ENCODE results near the gene BCAR3.

DNA sequence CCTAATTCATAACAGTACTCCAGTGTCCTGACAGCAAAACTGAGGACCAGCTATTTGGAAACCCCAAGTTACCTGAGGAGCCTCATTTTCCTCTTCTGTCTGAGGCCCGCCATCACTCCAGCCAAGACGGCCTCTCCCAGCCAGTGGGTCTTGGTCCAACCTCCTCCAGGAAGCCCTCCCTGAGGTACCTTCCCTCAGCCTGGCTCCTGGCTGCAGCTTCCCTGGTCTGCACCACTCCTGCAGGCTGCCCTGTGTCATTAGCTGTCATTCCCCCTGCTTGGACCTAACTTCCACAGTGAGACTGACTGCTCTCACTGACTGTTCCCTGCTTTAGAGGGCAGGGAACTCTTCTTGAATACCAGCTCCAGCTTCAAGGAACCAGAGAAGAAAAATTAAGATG lies 33.0 kb downstream of the BCAR3 start:
- TF ChIP-seq, protein P1, sequence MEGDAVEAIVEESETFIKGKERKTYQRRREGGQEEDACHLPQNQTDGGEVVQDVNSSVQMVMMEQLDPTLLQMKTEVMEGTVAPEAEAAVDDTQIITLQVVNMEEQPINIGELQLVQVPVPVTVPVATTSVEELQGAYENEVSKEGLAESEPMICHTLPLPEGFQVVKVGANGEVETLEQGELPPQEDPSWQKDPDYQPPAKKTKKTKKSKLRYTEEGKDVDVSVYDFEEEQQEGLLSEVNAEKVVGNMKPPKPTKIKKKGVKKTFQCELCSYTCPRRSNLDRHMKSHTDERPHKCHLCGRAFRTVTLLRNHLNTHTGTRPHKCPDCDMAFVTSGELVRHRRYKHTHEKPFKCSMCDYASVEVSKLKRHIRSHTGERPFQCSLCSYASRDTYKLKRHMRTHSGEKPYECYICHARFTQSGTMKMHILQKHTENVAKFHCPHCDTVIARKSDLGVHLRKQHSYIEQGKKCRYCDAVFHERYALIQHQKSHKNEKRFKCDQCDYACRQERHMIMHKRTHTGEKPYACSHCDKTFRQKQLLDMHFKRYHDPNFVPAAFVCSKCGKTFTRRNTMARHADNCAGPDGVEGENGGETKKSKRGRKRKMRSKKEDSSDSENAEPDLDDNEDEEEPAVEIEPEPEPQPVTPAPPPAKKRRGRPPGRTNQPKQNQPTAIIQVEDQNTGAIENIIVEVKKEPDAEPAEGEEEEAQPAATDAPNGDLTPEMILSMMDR (IDR thresholded peaks at IDR 0.05), result no peak
- no peak for TF ChIP-seq EP300 (IDR thresholded peaks at IDR 0.05)
